Astrocyte (in vitro differentiated cells and primary cell): ENCODE results near the gene FKBP7.

Source experiments
- CTCF ChIP-seq: IDR thresholded peaks from 2 replicates; pipeline ENCODE4 v1.5.1; 2011; ENCODE audit warnings: low read depth, mild to moderate bottlenecking, inconsistent platforms, low read length, moderate library complexity; ENCODE audit not compliant: insufficient read depth
- EZH2 ChIP-seq: IDR thresholded peaks from 2 replicates; pipeline ENCODE4 v1.6.1; 2012; ENCODE audit warnings: mild to moderate bottlenecking, low read length, inconsistent platforms; ENCODE audit not compliant: insufficient read depth

- TF ChIP-seq CTCF (no peak), EZH2 (no peak)
Measured at GRCh38 chr2:178508646-178509045, 30.2 kb upstream of the FKBP7 start.
